Activated T-cell treated with anti-CD3 and anti-CD28 coated beads, Interleukin-2, amount 50 U/mL, for 48 hours (primary cell): ENCODE measurements around the gene PPARG.
"Not testable (repeated sequence)": the region's sequence is repeated elsewhere in the genome, so short reads cannot be mapped to it uniquely, and the experiment has no call there.

Source experiments
- DNase-seq, 2 experiments: peaks; one replicate each; pipeline ENCODE4 v3.0.0-alpha.2; 2020

The PPARG gene

DNA sequence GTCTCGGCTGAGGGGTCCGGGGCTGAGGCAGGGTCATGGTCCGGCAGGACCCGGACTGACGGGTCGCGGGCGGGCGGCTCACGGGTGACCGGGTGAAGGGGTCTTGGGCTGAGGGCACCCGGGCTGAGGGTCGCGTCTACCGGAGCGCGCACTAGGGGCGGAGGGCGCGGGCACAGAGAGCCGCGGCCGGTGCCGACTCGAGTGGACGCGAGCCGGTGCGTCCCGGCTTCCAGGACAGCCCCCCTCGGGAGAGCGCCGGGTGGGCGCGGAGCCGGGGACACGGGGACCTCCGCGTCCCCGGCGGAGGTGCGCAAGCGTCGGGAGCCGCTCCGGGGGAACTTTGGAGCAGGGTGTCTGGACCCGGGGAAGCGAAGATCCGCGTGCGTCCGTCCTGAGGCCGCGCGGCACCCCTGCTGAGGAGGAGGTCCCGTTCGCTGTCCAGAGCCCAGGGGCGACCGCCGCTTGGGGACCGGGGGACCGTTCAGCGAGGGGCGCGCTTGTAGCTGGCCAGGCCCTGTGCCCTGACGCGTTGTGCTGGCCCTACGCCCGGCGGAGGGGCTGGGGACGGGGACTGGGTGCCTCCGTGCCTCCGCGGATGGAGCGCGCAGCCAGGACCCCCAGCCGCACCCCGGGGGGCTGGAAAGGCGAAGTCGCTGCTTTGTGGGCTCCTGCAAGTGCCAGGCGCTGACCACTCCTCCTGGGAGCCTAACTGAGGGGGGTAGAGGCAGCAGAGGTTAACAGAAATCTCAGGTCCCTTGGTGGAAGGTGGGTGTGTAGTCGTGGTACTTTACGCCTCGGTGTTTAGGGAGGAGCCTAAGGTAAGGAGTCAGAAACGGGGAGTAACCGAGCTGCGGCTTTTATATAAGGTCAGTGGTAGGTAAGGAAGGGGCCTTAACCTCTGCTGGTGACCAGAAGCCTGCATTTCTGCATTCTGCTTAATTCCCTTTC is at the start of gene PPARG:
PPARG (plus strand) TSS at position 889 of the 948 bp plus-strand sequence. CDS start 90,642 bp downstream, outside the sequence.
- peak in 1 of 2 experiments; percentile 30 for DNase-seq

DNA sequence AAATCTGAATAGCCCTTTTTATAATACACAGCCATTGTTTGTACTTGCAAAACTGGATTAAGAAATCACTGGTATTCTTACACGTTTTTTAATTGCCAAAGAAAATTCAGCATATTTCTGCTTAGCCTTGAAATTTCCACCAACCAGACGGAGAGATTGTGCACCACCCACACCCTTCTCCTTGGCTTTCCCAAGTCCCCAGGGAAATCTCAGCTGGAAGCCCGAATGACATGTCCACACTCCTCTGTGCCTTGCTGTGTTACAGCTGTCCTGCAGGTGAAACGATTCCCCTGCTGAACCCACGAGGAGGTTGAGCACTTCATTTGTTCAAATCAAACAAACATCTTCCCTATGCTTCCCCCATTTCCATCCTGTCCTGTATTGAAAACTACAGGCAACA is 49.6 kb upstream of the PPARG start:
- DNase-seq = no peak

DNA sequence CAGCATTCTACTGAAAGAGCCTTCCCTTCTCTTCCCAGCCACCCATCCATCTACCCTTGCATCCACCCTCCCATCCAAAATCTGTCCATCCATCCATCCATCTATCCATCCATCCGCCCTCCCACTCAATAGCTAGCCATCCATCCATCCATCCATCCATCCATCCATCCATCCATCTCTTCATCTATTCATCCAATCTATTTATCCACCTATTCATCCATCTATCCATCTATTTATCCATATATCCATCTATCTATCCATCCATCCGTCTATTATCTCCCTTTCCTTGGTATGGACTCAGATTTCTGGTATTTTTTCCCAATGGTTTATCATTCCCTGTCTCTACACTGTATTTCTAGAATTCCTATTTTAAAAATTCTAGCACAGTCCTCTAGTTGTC is 46.1 kb upstream of the PPARG start:
- no peak for DNase-seq

DNA sequence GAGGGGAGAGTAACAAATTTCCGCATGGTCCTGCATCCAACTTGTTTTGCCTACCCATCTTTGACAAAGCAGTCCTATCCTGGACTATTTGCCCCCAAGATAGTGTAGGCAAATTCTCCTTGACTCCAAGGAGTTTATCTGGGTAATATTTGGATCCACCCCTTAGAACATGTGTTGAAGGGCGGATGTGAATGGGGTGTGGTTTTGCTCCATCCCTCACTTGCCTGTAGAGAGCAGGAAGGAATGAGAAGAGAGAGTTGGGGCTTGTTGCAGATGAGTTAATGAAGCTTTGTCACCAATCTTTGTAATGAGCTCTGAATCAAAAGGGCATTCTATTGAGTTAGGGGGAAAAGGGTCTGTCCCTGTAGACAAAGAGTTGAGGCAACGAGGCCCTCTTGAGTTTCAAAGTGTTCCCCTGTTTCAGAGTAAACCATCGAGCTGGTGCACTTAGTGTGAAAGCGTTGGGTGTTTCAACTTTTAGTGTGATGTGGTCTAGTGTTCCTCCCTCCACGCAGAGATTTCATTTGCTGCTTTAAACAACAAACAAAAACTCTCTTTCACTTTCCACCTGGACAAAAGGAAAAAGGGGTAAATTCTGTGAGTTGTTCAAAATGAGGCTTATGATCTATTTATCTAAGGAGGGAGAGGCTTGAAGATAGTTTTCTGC is 42.2 kb upstream of the PPARG start:
- DNase-seq = no peak

DNA sequence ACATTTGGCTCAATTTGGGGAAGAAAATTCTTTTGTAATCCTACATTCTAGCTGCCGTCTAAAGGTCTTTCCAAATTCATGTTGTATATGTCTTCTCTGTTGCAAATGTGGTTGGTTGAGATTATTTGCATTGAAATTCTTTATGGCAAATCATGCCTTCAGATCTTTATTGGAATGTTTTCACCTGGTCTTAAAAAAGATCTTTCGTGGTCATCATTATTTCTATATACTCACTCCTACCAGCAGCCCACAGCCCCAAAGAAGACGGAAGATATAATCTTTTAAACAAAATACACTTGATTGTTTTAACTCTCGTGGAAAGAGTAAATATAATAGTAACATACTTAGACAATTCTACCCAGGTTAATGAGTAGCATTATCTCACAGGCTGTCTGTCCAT is 41.5 kb upstream of the PPARG start:
- no peak for DNase-seq

DNA sequence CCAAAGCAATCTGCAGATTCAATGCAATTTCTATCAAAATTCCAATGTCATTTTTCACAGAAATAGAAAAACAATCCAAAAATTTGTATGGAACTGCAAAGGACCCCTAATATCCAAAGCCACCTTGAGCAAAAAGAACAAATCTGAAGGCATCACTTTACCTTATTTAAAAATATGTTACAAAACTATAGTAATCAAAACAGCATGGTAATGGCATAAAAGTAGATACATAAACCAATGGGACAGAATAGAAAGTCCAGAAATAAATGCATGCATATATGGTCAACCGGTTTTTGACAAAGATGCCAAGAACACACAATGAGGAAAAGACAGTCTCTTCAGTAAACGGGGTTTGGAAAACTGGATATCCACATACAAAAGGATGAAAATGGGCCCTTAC is 39.4 kb upstream of the PPARG start:
- DNase-seq = no peak

DNA sequence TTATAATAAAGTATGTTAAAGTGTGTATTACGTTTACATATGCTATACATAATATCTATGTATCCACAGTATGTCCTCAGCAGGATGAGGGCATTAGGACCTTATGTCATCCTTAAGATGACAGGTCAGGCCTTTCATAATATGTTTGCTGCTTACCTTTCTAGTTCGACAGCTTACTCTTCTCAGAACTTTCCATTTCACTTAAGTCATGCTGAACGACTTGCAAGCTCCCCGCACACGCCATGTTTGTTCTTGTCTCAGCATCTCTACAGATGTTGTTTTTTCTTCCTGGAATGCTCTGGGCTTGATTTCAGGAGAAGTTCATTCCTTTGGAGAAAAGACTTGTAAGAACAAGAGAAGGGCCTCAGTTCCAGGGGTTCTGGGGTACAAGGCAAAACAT is 36.0 kb upstream of the PPARG start:
- DNase-seq = no peak

DNA sequence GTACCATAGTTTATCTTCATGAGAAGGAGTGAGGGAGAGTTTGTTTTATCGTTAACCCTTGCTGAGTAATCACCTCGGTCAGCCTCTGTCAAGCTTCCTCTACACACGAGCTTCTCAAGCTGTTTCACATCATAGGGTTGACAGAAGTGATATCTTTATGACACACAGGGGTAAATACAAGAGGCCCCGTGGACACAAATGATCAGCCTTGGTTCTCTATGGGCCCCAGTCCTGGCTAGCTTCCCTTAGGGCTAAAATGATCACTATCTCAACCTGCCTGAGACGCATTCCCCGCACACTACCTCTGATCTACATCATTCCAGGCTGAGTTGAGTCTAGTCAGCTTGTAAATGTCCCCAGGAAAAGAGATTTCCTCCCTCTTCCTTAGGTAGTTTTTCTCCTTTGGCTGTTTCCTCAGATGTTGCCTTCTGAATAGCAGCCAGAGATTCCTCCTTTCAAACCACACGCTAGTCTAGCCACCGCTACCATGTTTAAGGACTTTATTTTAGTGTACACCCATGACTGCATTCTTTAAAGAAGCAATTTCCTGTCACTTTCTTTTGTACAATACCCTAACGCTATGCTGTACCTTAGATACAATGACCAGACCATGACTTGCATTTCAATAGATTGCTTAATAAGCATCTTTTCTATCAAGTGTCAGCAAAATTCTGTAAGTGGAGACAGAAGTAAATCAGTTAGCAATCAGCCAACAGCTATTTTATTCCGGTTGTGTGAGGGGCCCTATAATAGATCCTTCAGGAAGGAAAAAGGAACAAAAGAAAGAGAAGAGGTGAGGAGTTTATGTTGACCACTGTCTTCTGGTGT is 35.1 kb upstream of the PPARG start:
- DNase-seq = no peak

DNA sequence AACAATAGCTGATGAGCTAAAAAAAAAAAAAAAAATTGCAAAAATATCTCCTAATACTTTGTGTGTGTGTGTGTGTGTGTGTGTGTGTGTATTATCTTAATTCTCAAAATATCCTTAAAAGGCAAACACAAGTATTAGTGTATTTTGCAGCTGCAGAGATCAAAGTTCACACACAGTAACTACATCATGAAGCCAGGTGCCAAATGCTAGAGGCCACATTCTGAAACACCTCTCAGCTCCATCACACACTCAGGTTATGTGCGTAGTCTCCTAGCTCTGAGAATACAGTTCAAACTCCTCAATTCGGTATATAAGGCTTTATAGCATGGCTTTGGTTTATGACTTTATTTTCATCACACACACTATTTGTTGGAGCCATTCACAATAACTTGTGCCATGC is 33.5 kb upstream of the PPARG start:
- no peak for DNase-seq

DNA sequence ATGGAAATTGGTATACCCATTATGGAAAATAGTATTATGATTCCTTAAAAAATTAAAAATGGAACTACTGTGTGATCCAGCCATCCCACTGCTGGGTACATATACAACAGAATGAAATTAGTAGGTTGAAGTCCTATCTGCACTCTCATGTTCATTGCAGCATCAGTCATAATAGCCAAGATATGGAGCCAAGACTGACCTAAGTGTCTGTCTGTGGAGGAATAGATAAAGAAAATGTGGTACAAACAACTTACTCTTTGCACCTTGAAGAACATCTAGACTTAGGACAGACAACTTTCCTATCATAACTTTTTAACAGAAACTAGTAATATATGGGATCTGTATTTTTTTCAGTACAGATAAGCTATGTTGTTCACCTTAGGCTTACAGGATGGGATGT is 30.0 kb upstream of the PPARG start:
- DNase-seq = no peak

DNA sequence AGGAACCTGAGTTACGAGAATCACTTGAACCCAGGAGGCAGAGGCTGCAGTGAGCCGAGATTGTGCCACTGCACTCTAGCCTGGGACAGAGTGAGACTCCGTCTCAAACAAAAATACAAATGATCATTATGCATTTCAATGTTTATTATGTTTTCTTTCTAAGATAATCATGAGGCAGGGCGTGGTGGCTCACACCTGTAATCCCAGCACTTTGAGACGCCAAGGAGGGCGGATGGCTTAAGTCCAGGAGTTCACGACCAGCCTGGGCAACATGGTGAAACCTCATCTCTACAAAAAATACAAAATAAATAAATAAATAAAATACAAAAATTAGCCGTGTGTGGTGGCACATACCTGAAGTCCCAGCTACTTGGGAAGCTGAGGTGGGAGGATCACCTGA is 26.7 kb upstream of the PPARG start:
- DNase-seq = not testable (repeated sequence)

DNA sequence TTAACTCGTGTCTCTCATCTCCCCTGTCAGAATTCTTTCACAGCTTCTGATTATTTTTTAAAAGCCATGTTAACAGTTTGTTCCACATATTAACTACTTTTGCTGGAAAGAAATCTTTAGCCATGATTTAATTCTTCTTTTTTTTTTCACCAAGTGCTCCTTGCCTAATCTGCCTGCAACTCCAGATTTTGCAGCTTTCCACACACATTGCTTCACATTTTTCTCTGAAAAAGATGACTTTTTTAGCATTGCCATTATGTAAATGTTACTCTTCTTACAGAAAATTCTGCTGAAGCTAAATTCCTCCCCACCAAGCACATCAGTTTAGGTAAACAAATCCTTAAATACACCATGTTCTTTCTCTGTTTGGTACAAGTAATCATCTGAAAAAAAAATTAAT is 23.4 kb upstream of the PPARG start:
- DNase-seq = no peak

DNA sequence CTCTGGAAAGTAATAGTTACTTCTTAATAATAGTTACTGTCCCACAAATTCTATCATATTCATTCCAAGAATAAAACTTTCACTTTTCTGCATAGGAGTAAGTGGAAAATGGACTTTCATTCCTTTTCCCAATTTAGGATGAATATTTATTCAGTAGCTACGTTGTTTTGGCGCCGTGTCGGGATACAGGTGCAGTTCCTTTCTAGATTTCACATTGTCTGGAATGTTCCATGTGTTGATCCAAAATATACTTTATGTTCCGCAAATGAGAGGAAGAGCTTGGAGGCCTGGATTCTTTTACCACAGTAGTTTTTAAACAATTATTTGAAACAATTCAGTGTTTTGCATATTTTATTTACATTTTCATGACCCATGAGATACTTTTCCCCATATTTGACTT is 22.8 kb upstream of the PPARG start:
- no peak for DNase-seq

DNA sequence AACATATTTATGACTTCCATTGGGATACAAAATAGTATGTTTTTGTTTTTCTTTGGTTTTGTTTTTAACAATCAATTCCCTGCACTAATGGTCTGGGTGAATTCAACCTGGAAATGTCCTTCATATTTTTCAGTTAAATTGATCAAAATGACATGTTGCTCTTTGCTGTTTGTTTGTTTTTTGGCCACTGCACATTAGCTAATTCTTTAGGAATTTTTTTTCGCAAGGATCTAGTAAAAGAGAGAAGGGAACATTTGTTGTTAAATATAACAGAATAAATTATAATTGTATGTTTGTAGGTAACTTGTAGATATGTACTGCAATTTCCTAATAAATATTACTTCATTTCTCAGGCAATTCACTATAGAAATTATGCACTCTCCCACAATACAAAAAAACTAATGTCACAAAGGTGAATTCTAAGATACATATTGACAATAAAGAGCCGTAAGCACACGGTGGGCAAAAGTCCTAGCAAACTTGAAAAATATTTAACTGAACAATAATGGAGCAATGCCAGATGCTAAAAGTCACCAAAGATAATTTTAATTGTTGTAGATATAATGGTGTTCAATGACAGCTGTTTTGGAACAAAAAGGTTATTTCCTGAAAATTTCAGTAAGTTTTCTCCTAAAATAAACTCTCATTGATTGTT is 21.4 kb upstream of the PPARG start:
- DNase-seq = no peak

DNA sequence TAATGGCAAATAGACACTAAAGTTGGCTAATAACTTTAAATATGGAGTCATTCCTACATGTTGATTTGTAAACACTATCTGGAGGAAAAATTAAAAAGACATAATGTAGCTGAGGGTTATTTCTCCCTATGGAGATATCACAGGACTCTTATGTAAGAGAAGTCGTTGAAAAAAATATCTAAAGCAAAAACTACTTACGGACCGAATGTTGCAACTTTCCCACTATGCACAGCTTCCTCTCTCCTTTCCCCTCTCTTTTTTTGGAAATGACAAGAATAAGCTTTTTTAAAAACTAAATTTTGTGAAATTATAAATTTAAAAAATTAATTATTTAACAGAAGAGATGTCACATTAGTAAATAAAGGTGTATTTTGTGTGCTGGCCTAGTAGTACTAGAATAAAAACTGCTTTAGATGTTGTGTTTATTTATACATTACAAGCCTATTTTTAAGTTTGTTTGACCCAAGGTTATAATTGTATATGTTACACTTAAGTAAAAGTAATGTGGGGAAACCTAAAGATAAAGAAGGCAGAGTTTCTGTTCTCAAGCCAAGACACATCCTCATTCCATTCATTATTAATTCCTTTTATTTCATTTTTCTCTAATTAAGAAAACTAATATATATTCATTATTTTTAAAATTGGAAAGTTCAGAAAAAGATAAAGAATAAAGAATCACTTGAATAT is 20.7 kb upstream of the PPARG start:
- DNase-seq = no peak

DNA sequence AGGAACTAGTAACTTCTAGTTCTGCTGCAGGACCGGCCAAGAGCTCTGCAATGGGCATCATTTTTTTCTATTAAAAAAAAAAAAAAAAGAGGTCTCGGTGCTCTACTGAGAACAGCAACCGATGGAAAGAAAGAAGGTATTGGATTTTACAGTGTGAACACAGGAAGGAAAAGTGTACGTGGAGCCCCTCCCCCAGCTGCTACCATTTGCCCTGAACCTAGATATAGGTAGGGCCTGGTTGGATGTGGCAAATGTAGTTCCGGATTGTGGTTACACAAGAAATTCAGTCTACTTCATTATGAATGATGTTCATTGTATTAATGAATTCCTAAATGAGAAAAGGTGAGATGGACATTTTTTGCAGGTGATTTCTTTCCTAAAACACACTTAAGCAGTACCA is 17.9 kb upstream of the PPARG start:
- DNase-seq = no peak

DNA sequence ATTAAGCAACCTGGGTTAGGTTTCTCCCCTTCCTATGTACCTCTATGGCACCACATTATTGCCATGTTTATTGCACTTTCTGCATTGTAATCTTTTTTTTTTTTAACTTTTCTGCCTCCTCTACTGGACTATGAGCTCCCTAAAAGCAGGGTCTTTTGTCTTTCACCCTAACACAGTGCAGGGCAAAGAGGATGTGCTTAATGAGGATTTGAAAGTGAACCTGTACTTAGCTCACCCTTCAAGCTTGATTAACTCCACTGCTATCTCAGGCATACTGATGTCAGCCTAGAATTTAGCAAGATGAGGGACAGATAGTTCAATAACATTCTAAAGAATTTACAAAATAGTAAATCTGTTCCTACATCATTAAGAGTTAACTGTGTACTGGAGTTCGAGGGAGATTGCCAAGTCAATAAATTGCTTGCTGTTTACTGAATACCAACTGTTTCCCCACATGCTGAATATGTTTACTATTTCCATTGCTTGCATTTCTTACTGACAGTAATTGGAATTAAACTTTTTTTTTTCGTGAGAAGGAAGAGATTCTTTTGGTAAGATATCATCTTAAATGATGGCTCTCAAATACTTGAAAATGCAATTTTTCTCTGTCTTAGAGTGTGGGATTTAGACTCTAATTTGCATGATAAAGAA is 15.7 kb upstream of the PPARG start:
- no peak for DNase-seq

DNA sequence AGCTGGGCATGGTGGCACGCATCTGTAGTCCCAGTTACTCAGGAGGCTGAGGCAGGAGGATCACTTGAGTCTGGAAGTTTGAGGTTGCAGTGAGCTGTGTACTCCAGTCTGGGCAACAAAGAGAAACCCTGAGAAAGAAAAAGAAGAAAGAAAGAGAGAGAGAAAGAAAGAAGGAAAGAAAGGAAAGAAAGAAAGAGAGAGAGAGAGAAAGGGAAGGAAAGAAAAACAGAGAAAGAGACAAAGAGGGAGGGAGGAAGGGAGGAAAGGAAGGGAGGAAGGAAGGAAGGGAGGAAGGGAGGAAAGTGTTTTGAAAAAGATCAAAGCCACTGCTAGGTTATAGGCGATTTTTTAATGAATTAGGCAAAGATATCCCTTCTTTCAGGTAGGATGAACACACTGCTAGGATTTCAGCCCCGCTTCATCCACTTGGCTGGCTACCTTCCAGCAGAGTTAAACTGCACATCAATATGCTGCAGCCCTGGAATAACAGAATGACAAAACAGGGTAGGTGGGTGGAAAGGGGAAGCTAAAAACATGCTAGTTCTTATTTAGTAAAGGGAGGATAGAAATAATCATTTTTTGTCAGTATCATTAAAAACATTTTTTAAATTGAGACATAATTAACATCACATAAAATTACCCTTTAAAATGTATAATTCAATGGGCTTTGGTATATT is 12.8 kb upstream of the PPARG start:
- no peak for DNase-seq

DNA sequence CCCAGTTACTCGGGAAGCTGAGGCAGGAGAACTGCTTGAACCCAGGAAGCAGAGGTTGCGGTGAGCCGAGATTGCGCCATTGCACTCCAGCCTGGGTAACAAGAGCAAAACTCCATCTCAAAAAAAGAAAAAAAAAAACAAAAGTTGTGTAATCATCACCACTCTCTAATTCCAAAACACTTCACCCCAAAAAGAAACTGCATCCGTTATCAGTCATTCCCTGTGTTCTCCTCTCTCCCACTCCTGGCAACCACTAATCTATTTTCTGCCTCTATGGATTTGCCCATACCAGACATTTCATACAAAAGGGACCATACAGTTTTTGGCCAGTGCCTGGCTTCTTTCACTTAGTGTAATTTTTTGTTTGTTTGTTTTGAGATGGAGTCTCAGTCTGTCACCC is 12.0 kb upstream of the PPARG start:
- not testable (repeated sequence) for DNase-seq

DNA sequence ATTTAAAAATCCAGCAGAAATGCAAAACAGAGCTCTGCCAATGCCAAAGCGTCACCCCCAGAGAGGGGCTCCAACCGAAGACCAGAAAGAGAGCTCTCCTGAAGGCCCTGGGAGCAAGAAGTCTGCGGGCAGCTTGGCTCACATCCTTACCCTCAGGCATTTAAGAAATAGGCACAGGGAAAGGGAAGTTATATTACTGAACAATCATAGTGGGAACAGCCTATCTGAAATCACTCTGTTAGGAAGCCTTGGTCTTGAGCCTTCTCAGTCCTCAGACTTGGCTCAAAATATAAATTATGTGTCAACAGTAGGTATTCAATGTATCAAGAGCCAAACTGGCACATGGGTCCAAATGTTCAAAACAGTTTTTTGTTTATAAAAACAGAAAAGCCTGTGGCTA is 10.3 kb upstream of the PPARG start:
- no peak for DNase-seq
